Fibroblast of the aortic adventitia (primary cell): ENCODE data around the gene HSPBP1. TPM values are rescaled to one million over a fixed set of nuclear protein-coding genes. Genes with fewer than 3 reads are reported as not detected.

Experiments
- DNase-seq: peaks from one replicate; pipeline ENCODE4 v3.0.0-alpha.2; 2010; ENCODE audit warnings: low read depth
- H3K4me3 ChIP-seq: 2 replicates; pipeline ENCODE4 v1.5.1; 2011; ENCODE audit warnings: low read depth, mild to moderate bottlenecking, control low read depth, low read length, moderate library complexity
- total RNA-seq: library from RNA; depleted of rRNA; stranded (reverse); fragments of >200 nt; gene quantifications from 2 replicates; pipeline ENCODE4 v1.2.3, GENCODE V29; 2012; ENCODE audit warnings: low replicate concordance
- TF ChIP-seq, protein P1 (sequence below): IDR thresholded peaks from 2 replicates; pipeline ENCODE4 v1.5.1; 2011; ENCODE audit warnings: mild to moderate bottlenecking, low read length, control low read depth, inconsistent platforms; ENCODE audit not compliant: insufficient read depth

HSPBP1 gene
- total RNA-seq, 1 donor = 29.1 TPM

DNA sequence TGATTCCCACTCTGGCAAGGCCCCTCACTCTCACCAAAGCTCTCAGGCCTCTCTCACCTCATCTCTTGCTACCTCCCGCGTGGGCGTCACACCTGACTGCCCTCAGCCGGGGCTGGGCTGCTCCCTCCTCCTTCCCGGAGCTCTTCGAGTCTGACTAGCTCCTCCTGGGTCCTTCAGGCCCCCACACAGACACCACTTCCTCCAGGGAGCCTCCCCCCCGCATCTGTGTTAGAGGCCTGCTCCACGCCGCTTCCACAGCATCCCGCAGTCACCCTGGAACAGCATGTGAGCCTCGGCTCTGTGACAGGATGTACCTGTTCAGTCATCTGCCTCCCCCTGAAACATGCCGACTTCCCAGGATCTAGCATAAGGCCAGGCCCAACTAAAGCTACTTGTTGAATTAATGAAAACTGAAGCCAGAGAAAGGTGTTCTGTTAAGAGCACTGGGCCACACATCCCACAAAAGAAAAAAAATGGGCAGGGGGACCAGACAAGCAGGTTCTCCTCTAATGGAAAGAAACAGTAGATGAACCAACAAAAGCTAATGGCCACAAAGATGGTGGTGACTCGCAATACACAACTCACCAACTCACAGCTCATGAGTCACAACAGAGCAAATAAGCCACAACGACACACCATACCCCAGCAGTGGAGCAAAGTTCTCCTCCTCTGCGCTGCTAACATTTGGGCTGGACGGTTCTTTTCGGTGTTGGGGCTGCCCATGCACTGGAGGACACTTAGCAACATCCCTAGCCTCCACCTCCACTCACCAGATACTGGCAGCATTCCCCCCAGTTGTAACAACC lies 24.1 kb downstream of the HSPBP1 start:
- TF ChIP-seq, protein P1, sequence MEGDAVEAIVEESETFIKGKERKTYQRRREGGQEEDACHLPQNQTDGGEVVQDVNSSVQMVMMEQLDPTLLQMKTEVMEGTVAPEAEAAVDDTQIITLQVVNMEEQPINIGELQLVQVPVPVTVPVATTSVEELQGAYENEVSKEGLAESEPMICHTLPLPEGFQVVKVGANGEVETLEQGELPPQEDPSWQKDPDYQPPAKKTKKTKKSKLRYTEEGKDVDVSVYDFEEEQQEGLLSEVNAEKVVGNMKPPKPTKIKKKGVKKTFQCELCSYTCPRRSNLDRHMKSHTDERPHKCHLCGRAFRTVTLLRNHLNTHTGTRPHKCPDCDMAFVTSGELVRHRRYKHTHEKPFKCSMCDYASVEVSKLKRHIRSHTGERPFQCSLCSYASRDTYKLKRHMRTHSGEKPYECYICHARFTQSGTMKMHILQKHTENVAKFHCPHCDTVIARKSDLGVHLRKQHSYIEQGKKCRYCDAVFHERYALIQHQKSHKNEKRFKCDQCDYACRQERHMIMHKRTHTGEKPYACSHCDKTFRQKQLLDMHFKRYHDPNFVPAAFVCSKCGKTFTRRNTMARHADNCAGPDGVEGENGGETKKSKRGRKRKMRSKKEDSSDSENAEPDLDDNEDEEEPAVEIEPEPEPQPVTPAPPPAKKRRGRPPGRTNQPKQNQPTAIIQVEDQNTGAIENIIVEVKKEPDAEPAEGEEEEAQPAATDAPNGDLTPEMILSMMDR = no peak
- peak; percentile 5 for DNase-seq
- peak overlapping the region; percentile 85 for H3K4me3 ChIP-seq

DNA sequence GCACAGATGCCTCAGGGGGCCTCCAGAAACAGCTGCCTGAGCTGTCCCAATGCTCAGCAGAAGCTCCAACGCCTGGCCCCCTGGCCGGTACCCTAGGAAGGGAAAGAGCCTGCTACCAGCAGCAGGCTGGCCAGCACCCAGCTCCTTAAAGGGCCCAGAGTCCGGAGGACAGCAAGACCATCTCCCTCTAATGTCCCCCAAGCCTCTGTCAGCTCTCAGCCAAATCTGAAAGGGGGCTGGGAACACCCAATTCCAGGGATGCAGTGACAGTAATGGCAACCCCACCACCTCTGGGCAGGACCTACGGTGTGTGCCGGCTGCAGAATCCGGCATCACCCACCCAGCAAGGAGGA lies 25.3 kb downstream of the HSPBP1 start:
- no peak for DNase-seq
- TF ChIP-seq, protein P1 = no peak
- H3K4me3 ChIP-seq = peak overlapping the region; percentile 25

DNA sequence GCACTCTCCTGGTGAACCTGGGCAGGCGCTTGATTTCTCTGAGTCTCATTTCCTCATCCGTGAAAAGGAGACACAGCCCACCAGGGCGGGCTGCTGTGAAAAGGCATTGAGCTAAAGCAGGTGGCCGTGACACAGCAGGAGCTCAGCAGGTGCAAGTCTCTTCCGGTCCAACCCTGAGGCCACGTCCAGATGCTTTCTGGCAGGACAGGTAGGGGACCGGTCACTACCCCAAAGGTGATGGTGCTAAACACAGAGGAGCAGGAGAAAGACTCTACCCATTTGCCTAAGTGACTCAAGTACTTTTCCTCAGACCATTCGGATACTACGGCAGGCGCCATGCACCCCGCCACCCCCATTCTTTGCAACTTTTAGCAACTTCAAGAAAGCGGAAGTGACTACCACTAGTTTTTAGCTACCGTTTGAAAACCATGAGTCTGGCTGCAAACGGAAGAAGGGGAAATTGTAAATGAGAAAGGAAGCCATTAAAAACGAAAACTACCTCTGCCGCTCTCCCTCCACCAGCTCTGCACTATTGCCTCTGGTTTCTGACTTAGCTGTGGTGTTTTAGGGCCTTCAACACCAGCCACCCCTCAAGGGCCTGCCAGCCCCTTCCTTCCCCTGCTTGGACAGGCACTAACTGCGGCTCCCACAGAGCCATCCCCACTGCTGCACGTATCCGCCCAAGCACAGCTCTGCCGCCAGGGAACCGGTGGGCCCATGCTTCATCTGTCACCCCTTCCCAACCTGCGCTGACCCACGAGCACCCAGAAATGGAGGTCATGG lies 25.9 kb downstream of the HSPBP1 start:
- TF ChIP-seq, protein P1 = no peak
- DNase-seq = no peak
- H3K4me3 ChIP-seq = peak overlapping the region; percentile 25

DNA sequence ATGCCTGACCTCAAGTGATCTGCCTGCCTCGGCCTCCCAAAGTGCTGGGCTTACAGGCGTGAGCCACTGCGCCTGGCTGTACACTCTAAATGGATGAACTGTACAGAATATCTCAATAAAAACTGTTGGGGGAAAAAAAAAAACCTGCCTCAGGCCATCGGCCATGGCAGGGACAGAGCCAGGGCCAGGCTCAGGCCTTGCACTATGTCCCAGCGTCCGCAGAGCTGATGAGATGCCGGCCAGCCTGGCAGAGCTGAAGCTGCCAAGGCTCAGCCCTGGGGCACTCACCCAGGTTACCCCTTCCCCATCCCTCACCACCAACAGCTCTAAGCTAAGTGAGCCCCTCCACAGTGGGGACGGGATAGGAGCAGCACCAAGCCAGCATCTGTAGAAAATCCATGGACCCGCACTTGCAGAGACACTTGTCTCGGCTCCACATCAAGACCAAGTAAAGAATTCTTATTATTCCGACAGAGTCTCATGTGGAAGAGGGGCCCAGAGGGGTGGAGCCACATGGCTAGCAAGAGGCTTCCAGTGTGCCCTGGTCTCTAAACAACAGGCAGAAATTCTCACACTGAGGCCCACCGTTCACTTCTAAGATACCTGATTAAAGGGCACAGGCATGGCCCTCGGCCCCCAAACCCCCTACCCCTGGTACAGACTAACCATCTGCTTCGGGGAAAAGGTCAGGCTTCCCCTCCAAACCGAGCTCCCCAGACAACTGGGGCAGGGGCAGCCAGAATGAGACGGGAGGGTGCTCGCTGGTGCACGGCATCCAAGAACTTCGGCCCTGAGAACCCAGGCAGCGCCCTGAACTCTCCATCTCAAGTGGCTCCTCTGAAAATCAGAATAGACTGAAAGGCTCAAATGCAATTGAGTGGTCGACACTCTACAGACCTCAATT lies 26.9 kb downstream of the HSPBP1 start:
- no peak for DNase-seq
- TF ChIP-seq, protein P1 = no peak
- no peak overlapping the region for H3K4me3 ChIP-seq

DNA sequence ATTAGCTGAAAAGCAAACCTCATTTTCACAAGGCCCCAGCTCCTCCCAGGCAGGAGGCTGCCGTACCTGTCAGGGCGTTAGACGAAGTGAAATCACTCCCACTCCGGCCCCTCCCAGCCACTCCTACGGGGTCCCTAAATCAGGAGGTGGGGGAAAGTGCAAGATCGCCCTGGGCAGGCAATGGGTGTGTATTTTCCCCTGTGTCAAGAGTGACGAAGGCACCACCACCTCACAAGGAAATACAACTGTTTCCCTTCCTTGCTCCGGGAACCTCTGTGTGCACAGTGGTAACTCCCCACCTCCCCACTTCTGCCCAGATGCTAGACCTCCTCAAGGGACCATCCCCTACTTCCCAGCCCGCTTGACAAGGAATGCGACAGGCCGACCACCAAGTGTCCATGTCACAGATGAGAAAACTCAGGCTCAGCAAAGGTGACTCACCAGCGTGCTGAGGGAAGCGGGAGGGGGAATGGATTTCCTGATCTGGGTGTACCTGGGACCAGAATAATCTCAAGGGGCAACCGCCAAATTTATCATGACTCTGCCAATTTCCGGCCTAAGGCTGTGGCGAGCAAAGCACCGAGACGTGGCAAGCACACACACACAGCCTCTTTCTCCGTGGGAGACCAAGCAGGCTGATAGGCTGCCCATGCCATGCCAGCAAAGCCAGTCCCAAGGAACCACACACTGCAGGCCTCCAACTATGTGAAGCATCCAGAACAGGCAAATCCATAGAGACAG lies 28.4 kb downstream of the HSPBP1 start:
- DNase-seq = peak; percentile 27
- TF ChIP-seq, protein P1 = no peak
- no peak overlapping the region for H3K4me3 ChIP-seq
